ENCODE data around the gene IPPK. TPM values are rescaled to one million over a fixed set of nuclear protein-coding genes. Genes with fewer than 3 reads are reported as not detected.

The IPPK gene
- 15.7 and 16.2 TPM in 2 replicates for polyA plus RNA-seq (2011; rRNA removed)
- 16.4 and 20.5 TPM in 2 replicates for polyA minus RNA-seq (2011; rRNA and poly(A)+ RNA removed)

GRCh38 chr9:92669890-92670708 is at the start of gene IPPK:
TSS of gene IPPK (minus strand) at chr9:92670131. CDS start at chr9:92669988, 143 bp downstream.
- peak; percentile 93 for DNase-seq (ENCODE audit: low read depth)
- POLR2A ChIA-PET = interaction anchor here (0.7 kb wide), 1 partner anchor 570 kb away, joined by 16 read pairs; no protein-coding TSS in a partner anchor
- peaks cover 2% of the 10 kb centered on the region; the same call in 1 of the 2 replicates for H3K36me3 ChIP-seq (ENCODE audit: control insufficient read depth, insufficient read depth, low read length)
- H3K4me3 ChIP-seq (ENCODE audit: low read depth, low read length) = peak within 1 kb of the TSS; percentile 87
- no peak for TF ChIP-seq CTCF (IDR thresholded peaks at IDR 0.05; ENCODE audit: insufficient read depth, low read depth, low read length)
- no peaks in the 10 kb centered on the region for H3K27me3 ChIP-seq (ENCODE audit: control insufficient read depth, insufficient read depth, low read length)
- CTCF ChIA-PET = interaction anchor here (0.7 to 1.3 kb wide), 5 partner anchors 8 to 121 kb away, joined by 3 to 4 read pairs (median 3); no protein-coding TSS in a partner anchor

- peaks cover 43% of the 10 kb centered on the region for H3K36me3 ChIP-seq (ENCODE audit: control insufficient read depth, insufficient read depth, low read length)
- TF ChIP-seq CTCF (IDR thresholded peaks at IDR 0.05; ENCODE audit: insufficient read depth, low read depth, low read length) = no peak
- no peaks in the 10 kb centered on the region for H3K27me3 ChIP-seq (ENCODE audit: control insufficient read depth, insufficient read depth, low read length)
- CTCF ChIA-PET = interaction anchor here (2.0 to 8.2 kb wide), 4 partner anchors 11 to 73 kb away, joined by 7 to 86 read pairs (median 8); no protein-coding TSS in a partner anchor
- no peak for DNase-seq (ENCODE audit: low read depth)
- POLR2A ChIA-PET = no interaction called here
- no peak overlapping the region for H3K4me3 ChIP-seq (ENCODE audit: low read depth, low read length)
These were observed 49.2 kb upstream of the IPPK start for GRCh38 chr9:92719028-92719647.

- no peaks in the 10 kb centered on the region for H3K27me3 ChIP-seq (ENCODE audit: control insufficient read depth, insufficient read depth, low read length)
- peaks cover 47% of the 10 kb centered on the region for H3K36me3 ChIP-seq (ENCODE audit: control insufficient read depth, insufficient read depth, low read length)
- no peak for TF ChIP-seq CTCF (IDR thresholded peaks at IDR 0.05; ENCODE audit: insufficient read depth, low read depth, low read length)
- ChIA-PET POLR2A (no interaction called here), CTCF (interaction anchor here (0.6 to 8.2 kb wide), 8 partner anchors 11 to 476 kb away, joined by 3 to 86 read pairs (median 6); no protein-coding TSS in a partner anchor)
- no peak for DNase-seq (ENCODE audit: low read depth)
- H3K4me3 ChIP-seq (ENCODE audit: low read depth, low read length) = no peak overlapping the region
These were observed 48.4 kb upstream of the IPPK start for GRCh38 chr9:92718086-92719001.

GRCh38 chr9:92717201-92718085 is 47.5 kb upstream of the IPPK start:
- no peak overlapping the region for H3K4me3 ChIP-seq (ENCODE audit: low read depth, low read length)
- CTCF ChIA-PET = interaction anchor here (0.7 to 8.2 kb wide), 14 partner anchors 9 to 151 kb away, joined by 3 to 86 read pairs (median 4); no protein-coding TSS in a partner anchor
- H3K36me3 ChIP-seq (ENCODE audit: control insufficient read depth, insufficient read depth, low read length) = peaks cover 46% of the 10 kb centered on the region
- DNase-seq (ENCODE audit: low read depth) = no peak
- H3K27me3 ChIP-seq (ENCODE audit: control insufficient read depth, insufficient read depth, low read length) = no peaks in the 10 kb centered on the region
- POLR2A ChIA-PET = no interaction called here
- TF ChIP-seq CTCF (IDR thresholded peaks at IDR 0.05; ENCODE audit: insufficient read depth, low read depth, low read length) = no peak

All from BJ (cell line).